Peyer's patch (tissue), 4 donors: ENCODE data around the gene UTP15.

Source experiments
- CTCF ChIP-seq, 6 experiments: fragments of 450-650 bp in 4 of 6; fragments of 200-600 bp in 2 of 6; sonication (generic) in 1 of 6; IDR thresholded peaks; one replicate each; pipeline ENCODE4 v1.5.1; 2017 to 2019; ENCODE audit warnings: antibody characterized with exemption in 6 of 6, mild to moderate bottlenecking in 3 of 6, moderate library complexity in 1 of 6
- POLR2A ChIP-seq, 2 donors: fragments of 450-650 bp; IDR thresholded peaks; one replicate each; pipeline ENCODE4 v1.5.1; 2017; ENCODE audit warnings: antibody characterized with exemption in 2 of 2, mild to moderate bottlenecking in 2 of 2, moderate library complexity in 2 of 2

DNA sequence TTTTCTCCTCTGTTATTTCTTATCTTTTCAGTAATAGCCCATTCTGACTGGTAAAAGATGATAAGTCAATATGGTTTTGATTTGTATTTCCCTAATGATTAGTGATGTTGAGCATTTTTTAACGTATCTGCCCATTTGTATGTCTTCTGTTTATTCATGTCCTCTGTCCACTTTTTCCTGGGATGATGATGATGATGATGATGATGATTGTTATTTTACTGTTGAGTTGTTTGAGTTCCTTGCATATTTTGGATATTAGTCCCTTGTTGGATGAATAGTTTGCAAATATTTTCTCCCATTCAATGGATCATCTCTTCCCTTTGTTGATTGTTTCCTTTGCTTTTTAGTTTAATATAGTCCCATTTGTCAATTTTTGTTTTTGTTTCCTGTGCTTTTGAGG is 27.0 kb downstream of the UTP15 start:
- no peak for TF ChIP-seq CTCF (IDR thresholded peaks at IDR 0.05)
- no peak for TF ChIP-seq POLR2A (IDR thresholded peaks at IDR 0.05)
